Fibroblast of lung (primary cell): Measurements from ENCODE around the gene NEK4.

ENCODE experiments used
- CTCF ChIP-seq, 2 donors: IDR thresholded peaks in 1 of 2; conservative IDR thresholded peaks in 1 of 2; 1 replicate in 1 of 2; 2 replicates in 1 of 2; pipeline ENCODE4 v1.5.1; 2011 to 2012; ENCODE audit warnings: low read length in 2 of 2, control low read depth in 1 of 2, inconsistent platforms in 1 of 2, low read depth in 1 of 2, mild to moderate bottlenecking in 1 of 2
- EZH2 ChIP-seq: IDR thresholded peaks from 2 replicates; pipeline ENCODE4 v1.5.1; 2012; ENCODE audit warnings: low read length, control low read depth, mild to moderate bottlenecking; ENCODE audit errors: missing control alignments

GRCh38 chr3:52792961-52793695 is 22.4 kb upstream of the NEK4 start:
- TF ChIP-seq CTCF (conservative IDR thresholded peaks at IDR 0.05 in 1 of 2, IDR thresholded peaks at IDR 0.05 in 1 of 2; ENCODE audit: low read depth in 1 of 2, low read length in 2 of 2) (no peak), EZH2 (no peak)
